HepG2 (cell line): ENCODE measurements around the gene INAFM2. TPM values are rescaled to one million over a fixed set of nuclear protein-coding genes. Genes with fewer than 3 reads are reported as not detected.

ENCODE experiments used
- CENPX ChIP-seq: sonication (generic); formaldehyde crosslinking; IDR thresholded peaks from 2 replicates; pipeline ENCODE4 v1.9.0; 2021; ENCODE audit warnings: mild to moderate bottlenecking, missing genetic modification reagents, moderate library complexity
- ERF ChIP-seq: IDR thresholded peaks from 2 replicates; pipeline ENCODE4 v1.6.1; 2018; ENCODE audit warnings: missing biosample characterization, missing genetic modification reagents
- GATAD2A ChIP-seq: IDR thresholded peaks from 2 replicates; pipeline ENCODE4 v1.6.1; 2016
- GFI1 ChIP-seq: sonication (generic); formaldehyde crosslinking; IDR thresholded peaks from 2 replicates; pipeline ENCODE4 v1.5.0; 2020; ENCODE audit warnings: missing genetic modification reagents, mild to moderate bottlenecking, borderline replicate concordance
- GPN1 ChIP-seq: sonication (generic); formaldehyde crosslinking; IDR thresholded peaks from 2 replicates; pipeline ENCODE4 v1.5.1; 2020; ENCODE audit warnings: missing genetic modification reagents, borderline replicate concordance
- HDAC6 ChIP-seq: fragments of 200-600 bp; sonication (generic); IDR thresholded peaks from 2 replicates; pipeline ENCODE4 v1.7.0; 2017; ENCODE audit warnings: mild to moderate bottlenecking, antibody characterized with exemption, low read length, low read depth
- HNF4A ChIP-seq: sonication (generic); formaldehyde crosslinking; IDR thresholded peaks from 2 replicates; pipeline ENCODE4 v1.4.0; 2020; ENCODE audit warnings: missing genetic modification reagents
- HOXA3 ChIP-seq: sonication (generic); formaldehyde crosslinking; IDR thresholded peaks from 2 replicates; pipeline ENCODE4 v1.5.0; 2020; ENCODE audit warnings: missing genetic modification reagents
- IKZF4 ChIP-seq: sonication (generic); formaldehyde crosslinking; IDR thresholded peaks from 2 replicates; pipeline ENCODE4 v1.5.1; 2020; ENCODE audit warnings: borderline replicate concordance, mild to moderate bottlenecking, low read depth, missing genetic modification reagents; ENCODE audit errors: not compliant biosample characterization
- KDM1A ChIP-seq: IDR thresholded peaks from 2 replicates; pipeline ENCODE4 v1.6.1; 2016; ENCODE audit warnings: missing compliant biosample characterization
- KDM5A ChIP-seq: fragments of 200-600 bp; sonication (generic); IDR thresholded peaks from 2 replicates; pipeline ENCODE4 v1.7.0; 2018; ENCODE audit warnings: antibody characterized with exemption, mild to moderate bottlenecking, low read length, borderline replicate concordance
- MED8 ChIP-seq: sonication (generic); formaldehyde crosslinking; IDR thresholded peaks from 2 replicates; pipeline ENCODE4 v1.8.1; 2023; ENCODE audit warnings: mild to moderate bottlenecking, missing genetic modification reagents; ENCODE audit not compliant: insufficient replicate concordance
- NBN ChIP-seq: fragments of 450-650 bp; conservative IDR thresholded peaks from 2 replicates; pipeline ENCODE4 v1.6.1; 2017
- NONO ChIP-seq, 2 experiments: fragments of 450-650 bp in 1 of 2; sonication (generic) in 1 of 2; formaldehyde crosslinking in 1 of 2; IDR thresholded peaks in 1 of 2; conservative IDR thresholded peaks in 1 of 2; 2 replicates each; pipeline versions ENCODE4 v1.6.1 to v1.8.0; 2017 to 2022; ENCODE audit warnings: mild to moderate bottlenecking in 1 of 2, missing genetic modification reagents in 1 of 2, moderate library complexity in 1 of 2
- PHB2 ChIP-seq: fragments of 450-650 bp; IDR thresholded peaks from 2 replicates; pipeline ENCODE4 v1.6.1; 2018; ENCODE audit not compliant: partially characterized antibody
- PITX1 ChIP-seq: sonication (generic); formaldehyde crosslinking; IDR thresholded peaks from 2 replicates; pipeline ENCODE4 v1.5.1; 2020; ENCODE audit warnings: mild to moderate bottlenecking, missing genetic modification reagents
- RFX5 ChIP-seq: IDR thresholded peaks from 2 replicates; pipeline ENCODE4 v1.6.1; 2011; ENCODE audit warnings: low read depth, low read length, improper control_type of control experiment
- RFXANK ChIP-seq: IDR thresholded peaks from 2 replicates; pipeline ENCODE4 v1.6.1; 2016
- RXRA ChIP-seq: sonication (generic); formaldehyde crosslinking; IDR thresholded peaks from 2 replicates; pipeline ENCODE4 v1.5.1; 2020; ENCODE audit warnings: missing genetic modification reagents
- ZMYM3 ChIP-seq: sonication (generic); formaldehyde crosslinking; IDR thresholded peaks from 2 replicates; pipeline ENCODE4 v1.5.1; 2020; ENCODE audit warnings: mild to moderate bottlenecking, missing genetic modification reagents
- ZNF234 ChIP-seq: sonication (generic); formaldehyde crosslinking; conservative IDR thresholded peaks from 2 replicates; pipeline ENCODE4 v1.5.1; 2020; ENCODE audit warnings: mild to moderate bottlenecking, missing genetic modification reagents
- ZNF740 ChIP-seq: sonication (generic); formaldehyde crosslinking; IDR thresholded peaks from 2 replicates; pipeline ENCODE4 v1.4.0; 2020; ENCODE audit warnings: missing genetic modification reagents
- ZNF790 ChIP-seq: sonication (generic); formaldehyde crosslinking; IDR thresholded peaks from 2 replicates; pipeline ENCODE4 v1.8.0; 2022; ENCODE audit warnings: missing genetic modification reagents, mild to moderate bottlenecking, borderline replicate concordance
- polyA plus RNA-seq, 8 experiments: library from polyadenylated mRNA; depleted of rRNA in 3 of 8; stranded (reverse) in 7 of 8; unstranded in 1 of 8; fragments of >200 nt; fragmentation: Illumina TruSeq in 4 of 8; extraction: Trizol in 4 of 8; gene quantifications; 2 replicates each; pipeline versions ENCODE4 v1.2.1 to v1.2.3, GENCODE V29; 2011 to 2016; ENCODE audit warnings: low read depth in 4 of 8, missing spikeins in 1 of 8, mixed read lengths in 1 of 8; ENCODE audit not compliant: insufficient read depth in 1 of 8
- total RNA-seq, 5 experiments: library from RNA; depleted of rRNA; stranded (reverse); fragments of >200 nt; fragmentation: Illumina TruSeq; extraction: Trizol; gene quantifications; 2 replicates each; pipeline ENCODE4 v1.2.3, GENCODE V29; 2016; ENCODE audit warnings: low read depth in 1 of 5
- TF ChIP-seq, protein P1 (sequence below): sonication (generic); formaldehyde crosslinking; IDR thresholded peaks from 2 replicates; pipeline ENCODE4 v1.9.0; 2022; ENCODE audit warnings: missing genetic modification reagents, mild to moderate bottlenecking, borderline replicate concordance
- TF ChIP-seq, protein P2 (sequence below): sonication (generic); formaldehyde crosslinking; IDR thresholded peaks from 2 replicates; pipeline ENCODE4 v1.4.0; 2020; ENCODE audit warnings: missing genetic modification reagents, borderline replicate concordance

INAFM2 gene
- total and polyA plus RNA-seq, 2 of the 13 experiments (the other 11 are each of a cell fraction or from before 2014, with no cell fraction given) = 5.5 to 6.5 TPM

DNA sequence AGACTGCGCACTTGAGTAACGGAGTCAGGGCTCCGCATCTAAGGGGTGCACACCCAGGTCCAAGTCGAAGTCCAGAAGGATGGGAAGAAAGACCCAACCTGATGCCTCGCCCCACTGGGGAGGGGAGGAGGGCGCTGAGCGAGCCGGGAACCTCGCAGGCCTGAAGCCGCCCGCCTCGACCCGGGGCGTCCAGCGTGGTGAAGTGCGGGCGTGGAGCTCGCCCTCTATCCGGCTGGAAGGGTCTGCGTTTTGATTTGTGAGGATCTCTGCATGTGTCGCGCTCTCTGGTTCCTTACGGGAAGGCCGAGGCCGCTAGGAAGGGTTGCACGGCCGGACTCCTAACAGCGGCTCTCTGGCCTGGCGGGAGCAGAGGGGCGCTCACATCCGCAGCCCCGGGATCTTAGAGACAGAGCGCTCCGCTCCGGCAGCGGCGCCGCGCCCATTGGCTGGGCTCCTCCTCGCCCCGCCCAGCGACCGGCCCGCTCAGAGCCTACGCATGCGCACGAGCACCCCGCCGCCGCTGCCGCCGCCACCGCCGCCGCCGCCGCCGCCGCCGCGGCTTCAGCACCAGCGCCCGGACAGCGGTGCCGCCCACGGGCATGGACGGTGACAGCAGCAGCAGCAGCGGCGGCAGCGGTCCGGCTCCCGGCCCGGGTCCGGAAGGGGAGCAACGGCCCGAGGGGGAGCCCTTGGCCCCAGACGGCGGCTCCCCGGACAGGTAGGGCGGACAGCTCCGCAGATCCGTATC, 34.4 kb downstream of the INAFM2 start, which contains the start of gene DISP2 (continued):
- TF ChIP-seq HDAC6 = no peak
- no peak; the same call in 1 of the 2 replicates for TF ChIP-seq ZNF740 (CRISPR knock-in tag)
- TF ChIP-seq NONO (IDR thresholded peaks at IDR 0.05) = no peak
- no peak for TF ChIP-seq NONO (CRISPR knock-in tag; conservative IDR thresholded peaks at IDR 0.05)
- no peak for TF ChIP-seq RFXANK (CRISPR knock-in tag)
- TF ChIP-seq, protein P1, sequence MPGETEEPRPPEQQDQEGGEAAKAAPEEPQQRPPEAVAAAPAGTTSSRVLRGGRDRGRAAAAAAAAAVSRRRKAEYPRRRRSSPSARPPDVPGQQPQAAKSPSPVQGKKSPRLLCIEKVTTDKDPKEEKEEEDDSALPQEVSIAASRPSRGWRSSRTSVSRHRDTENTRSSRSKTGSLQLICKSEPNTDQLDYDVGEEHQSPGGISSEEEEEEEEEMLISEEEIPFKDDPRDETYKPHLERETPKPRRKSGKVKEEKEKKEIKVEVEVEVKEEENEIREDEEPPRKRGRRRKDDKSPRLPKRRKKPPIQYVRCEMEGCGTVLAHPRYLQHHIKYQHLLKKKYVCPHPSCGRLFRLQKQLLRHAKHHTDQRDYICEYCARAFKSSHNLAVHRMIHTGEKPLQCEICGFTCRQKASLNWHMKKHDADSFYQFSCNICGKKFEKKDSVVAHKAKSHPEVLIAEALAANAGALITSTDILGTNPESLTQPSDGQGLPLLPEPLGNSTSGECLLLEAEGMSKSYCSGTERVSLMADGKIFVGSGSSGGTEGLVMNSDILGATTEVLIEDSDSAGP (CRISPR knock-in tag) = no peak
- no peak for TF ChIP-seq ZMYM3 (CRISPR knock-in tag)
- 0 out of 2 replicates have a peak, but pooled peaks have one; percentile 11 for TF ChIP-seq RFX5
- no peak for TF ChIP-seq IKZF4 (CRISPR knock-in tag)
- no peak for TF ChIP-seq NBN
- TF ChIP-seq ZNF234 (CRISPR knock-in tag) = no peak
- TF ChIP-seq HOXA3 (CRISPR knock-in tag) = peak; percentile 52; the same call in 1 of the 2 replicates
- no peak for TF ChIP-seq PHB2
- TF ChIP-seq CENPX = no peak
- no peak for TF ChIP-seq KDM1A (CRISPR knock-in tag)
- TF ChIP-seq GATAD2A (CRISPR knock-in tag) = no peak
- TF ChIP-seq PITX1 (CRISPR knock-in tag) = no peak
- no peak for TF ChIP-seq GFI1 (CRISPR knock-in tag)
- no peak for TF ChIP-seq GPN1 (CRISPR knock-in tag)
- TF ChIP-seq HNF4A = no peak
- TF ChIP-seq ZNF790 (CRISPR knock-in tag) = no peak
- TF ChIP-seq KDM5A = no peak
- no peak for TF ChIP-seq RXRA (CRISPR knock-in tag)
- TF ChIP-seq, protein P2, sequence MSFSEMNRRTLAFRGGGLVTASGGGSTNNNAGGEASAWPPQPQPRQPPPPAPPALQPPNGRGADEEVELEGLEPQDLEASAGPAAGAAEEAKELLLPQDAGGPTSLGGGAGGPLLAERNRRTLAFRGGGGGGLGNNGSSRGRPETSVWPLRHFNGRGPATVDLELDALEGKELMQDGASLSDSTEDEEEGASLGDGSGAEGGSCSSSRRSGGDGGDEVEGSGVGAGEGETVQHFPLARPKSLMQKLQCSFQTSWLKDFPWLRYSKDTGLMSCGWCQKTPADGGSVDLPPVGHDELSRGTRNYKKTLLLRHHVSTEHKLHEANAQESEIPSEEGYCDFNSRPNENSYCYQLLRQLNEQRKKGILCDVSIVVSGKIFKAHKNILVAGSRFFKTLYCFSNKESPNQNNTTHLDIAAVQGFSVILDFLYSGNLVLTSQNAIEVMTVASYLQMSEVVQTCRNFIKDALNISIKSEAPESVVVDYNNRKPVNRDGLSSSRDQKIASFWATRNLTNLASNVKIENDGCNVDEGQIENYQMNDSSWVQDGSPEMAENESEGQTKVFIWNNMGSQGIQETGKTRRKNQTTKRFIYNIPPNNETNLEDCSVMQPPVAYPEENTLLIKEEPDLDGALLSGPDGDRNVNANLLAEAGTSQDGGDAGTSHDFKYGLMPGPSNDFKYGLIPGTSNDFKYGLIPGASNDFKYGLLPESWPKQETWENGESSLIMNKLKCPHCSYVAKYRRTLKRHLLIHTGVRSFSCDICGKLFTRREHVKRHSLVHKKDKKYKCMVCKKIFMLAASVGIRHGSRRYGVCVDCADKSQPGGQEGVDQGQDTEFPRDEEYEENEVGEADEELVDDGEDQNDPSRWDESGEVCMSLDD = peak; percentile 76
- TF ChIP-seq ERF (CRISPR knock-in tag) = peak; percentile 25; the same call in 1 of the 2 replicates
- TF ChIP-seq MED8 (CRISPR knock-in tag) = no peak
